ENCODE results near the gene ATP8A2.

GRCh38 chr13:26019881-26020870 is 648.4 kb downstream of the ATP8A2 start:
- TF ChIP-seq, protein P1, sequence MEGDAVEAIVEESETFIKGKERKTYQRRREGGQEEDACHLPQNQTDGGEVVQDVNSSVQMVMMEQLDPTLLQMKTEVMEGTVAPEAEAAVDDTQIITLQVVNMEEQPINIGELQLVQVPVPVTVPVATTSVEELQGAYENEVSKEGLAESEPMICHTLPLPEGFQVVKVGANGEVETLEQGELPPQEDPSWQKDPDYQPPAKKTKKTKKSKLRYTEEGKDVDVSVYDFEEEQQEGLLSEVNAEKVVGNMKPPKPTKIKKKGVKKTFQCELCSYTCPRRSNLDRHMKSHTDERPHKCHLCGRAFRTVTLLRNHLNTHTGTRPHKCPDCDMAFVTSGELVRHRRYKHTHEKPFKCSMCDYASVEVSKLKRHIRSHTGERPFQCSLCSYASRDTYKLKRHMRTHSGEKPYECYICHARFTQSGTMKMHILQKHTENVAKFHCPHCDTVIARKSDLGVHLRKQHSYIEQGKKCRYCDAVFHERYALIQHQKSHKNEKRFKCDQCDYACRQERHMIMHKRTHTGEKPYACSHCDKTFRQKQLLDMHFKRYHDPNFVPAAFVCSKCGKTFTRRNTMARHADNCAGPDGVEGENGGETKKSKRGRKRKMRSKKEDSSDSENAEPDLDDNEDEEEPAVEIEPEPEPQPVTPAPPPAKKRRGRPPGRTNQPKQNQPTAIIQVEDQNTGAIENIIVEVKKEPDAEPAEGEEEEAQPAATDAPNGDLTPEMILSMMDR (conservative IDR thresholded peaks at IDR 0.05): no peak
- TF ChIP-seq EZH2 (IDR thresholded peaks at IDR 0.05; ENCODE audit: low read depth): no peak
